Stimulated activated memory B cell treated with anti-CD40 and anti-IgM and Interleukin-4, amounts not matched to agents 10 μg/mL and 1 μg/mL and 100 μg/mL, for 72 hours (primary cell): ENCODE data around the gene SCN2A.

Experiments
- ATAC-seq: fragments of 150-1000 bp; cut with Tn5 transposase; 2 replicates; pipeline ENCODE4 v1.10.0; 2021
- H3K27ac Mint-ChIP-seq: one replicate; pipeline ENCODE4 v1.8.0; 2022; ENCODE audit warnings: mild to moderate bottlenecking, mixed read lengths
- H3K27me3 Mint-ChIP-seq: one replicate; pipeline ENCODE4 v1.8.0; 2022; ENCODE audit warnings: mixed read lengths
- H3K36me3 Mint-ChIP-seq: one replicate; pipeline ENCODE4 v1.8.0; 2022; ENCODE audit warnings: mixed read lengths
- H3K4me1 Mint-ChIP-seq: one replicate; pipeline ENCODE4 v1.8.0; 2022; ENCODE audit warnings: mixed read lengths
- H3K4me3 Mint-ChIP-seq: one replicate; pipeline ENCODE4 v1.8.0; 2022; ENCODE audit warnings: mild to moderate bottlenecking, moderate library complexity, mixed read lengths
- H3K9me3 Mint-ChIP-seq: one replicate; pipeline ENCODE4 v1.8.0; 2022; ENCODE audit warnings: mixed read lengths

Gene SCN2A

DNA sequence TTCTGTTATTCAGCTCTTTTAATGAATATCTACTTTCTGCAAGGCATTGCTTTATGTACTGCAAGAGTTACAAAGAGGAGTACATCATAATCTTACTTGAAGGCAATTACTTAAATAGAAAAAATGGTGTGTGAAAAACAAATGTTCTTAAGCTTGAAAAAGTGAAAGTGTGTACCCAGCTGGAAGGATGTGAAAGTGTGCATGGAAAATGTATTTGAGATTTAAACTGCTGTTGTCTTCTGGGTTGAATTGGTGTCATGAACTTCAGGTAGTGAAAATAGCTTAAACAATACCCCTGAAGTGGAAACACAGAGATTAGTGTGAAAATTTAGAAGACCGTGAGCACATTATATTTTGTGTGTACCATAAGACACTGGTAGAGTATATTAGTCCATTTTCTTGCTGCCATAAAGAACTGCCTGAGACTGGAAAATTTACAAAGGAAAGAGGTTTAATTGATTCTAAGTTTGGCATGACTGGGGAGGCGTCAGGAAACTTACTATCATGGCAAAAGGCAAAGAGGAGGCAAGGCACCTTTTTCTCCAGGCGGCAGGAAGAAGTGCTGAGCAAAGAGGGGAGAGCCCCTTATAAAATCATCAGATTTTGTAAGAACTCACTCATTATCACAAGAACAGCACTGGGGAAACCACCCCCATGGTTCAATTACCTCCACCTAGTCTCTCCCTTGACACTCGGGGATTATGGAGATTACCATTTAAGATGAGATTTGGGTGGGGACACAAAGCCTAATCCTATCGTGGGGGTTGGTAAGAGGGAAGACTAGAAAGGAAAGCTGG is 38.8 kb downstream of the SCN2A start:
- H3K27ac Mint-ChIP-seq: peak overlapping the region; percentile 71
- H3K4me3 Mint-ChIP-seq: peak overlapping the region; percentile 6

DNA sequence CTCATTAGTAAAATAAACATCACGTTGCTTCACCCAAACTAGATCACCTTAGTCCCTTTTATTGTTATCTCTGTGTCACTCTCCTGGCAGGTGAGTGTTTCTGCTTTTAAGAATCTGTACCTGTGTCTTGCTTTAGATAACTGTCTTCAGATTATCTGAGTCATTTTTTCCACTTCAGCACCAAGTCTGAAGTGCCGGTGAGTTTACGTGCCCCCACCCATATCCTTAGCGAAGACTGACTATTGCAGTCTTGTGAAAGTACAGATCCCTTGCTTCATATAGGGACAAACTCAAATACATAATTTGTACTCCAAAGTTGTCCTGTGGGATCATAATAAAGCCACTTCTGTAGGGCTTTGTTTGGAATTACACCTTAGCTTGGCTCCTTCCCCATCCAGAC is 41.1 kb downstream of the SCN2A start:
- no peak for ATAC-seq
- Mint-ChIP-seq H3K4me3 (no peak overlapping the region), H3K4me1 (peaks cover 18% of the 10 kb centered on the region), H3K36me3 (no peaks in the 10 kb centered on the region), H3K27ac (no peak overlapping the region), H3K27me3 (no peaks in the 10 kb centered on the region), H3K9me3 (peaks cover 8% of the 10 kb centered on the region)

More for the DNA sequence above, 38.8 kb downstream of the SCN2A start:
- Mint-ChIP-seq H3K36me3 (no peaks in the 10 kb centered on the region), H3K27me3 (no peaks in the 10 kb centered on the region), H3K9me3 (peaks cover 8% of the 10 kb centered on the region), H3K4me1 (peaks cover 18% of the 10 kb centered on the region)
- no peak for ATAC-seq

DNA sequence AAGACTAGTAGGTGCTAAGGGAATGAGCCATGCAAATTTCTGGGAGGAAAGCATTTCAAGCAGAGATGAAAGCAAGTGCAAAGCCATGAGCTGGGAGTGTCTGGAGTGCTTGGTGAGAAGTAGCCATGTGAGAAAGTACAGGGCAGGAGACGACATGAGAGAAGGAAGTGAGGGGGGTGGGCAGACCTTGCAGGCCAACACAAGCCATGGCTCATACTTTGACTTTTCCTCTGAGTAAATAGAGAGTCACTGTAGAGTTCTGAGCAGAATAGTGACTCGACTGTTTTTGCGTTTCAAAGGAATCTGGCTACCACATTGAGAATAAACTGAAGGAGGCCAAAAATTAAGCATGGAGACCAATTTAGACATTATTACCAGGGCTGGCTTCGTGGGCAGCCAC is 42.2 kb downstream of the SCN2A start:
- Mint-ChIP-seq H3K4me1 (peaks cover 18% of the 10 kb centered on the region), H3K36me3 (no peaks in the 10 kb centered on the region), H3K27me3 (no peaks in the 10 kb centered on the region), H3K27ac (no peak overlapping the region), H3K4me3 (no peak overlapping the region), H3K9me3 (peaks cover 8% of the 10 kb centered on the region)
- no peak for ATAC-seq

DNA sequence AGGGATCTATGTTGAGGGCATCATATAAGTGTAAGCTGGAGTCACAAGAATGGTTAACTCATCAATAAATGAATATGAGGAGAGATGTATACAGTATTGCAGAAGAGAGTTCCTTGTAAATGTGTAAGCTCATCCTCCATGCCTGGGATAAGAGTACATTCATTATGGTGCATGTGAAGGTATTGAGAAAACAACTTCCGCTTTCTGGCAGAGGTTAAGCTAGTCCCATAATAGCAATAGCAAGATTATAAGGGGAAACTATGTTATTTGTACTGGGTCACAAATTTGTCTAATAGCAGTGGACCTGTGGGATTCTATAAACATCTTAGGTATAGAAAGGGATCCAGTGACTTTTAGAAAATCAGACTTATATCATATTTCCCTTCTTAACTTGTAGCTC is 44.1 kb downstream of the SCN2A start:
- H3K36me3 Mint-ChIP-seq: no peaks in the 10 kb centered on the region
- peaks cover 5% of the 10 kb centered on the region for H3K9me3 Mint-ChIP-seq
- ATAC-seq: no peak
- H3K4me3 Mint-ChIP-seq: no peak overlapping the region
- no peaks in the 10 kb centered on the region for H3K27me3 Mint-ChIP-seq
- H3K4me1 Mint-ChIP-seq: peaks cover 9% of the 10 kb centered on the region
- no peak overlapping the region for H3K27ac Mint-ChIP-seq

DNA sequence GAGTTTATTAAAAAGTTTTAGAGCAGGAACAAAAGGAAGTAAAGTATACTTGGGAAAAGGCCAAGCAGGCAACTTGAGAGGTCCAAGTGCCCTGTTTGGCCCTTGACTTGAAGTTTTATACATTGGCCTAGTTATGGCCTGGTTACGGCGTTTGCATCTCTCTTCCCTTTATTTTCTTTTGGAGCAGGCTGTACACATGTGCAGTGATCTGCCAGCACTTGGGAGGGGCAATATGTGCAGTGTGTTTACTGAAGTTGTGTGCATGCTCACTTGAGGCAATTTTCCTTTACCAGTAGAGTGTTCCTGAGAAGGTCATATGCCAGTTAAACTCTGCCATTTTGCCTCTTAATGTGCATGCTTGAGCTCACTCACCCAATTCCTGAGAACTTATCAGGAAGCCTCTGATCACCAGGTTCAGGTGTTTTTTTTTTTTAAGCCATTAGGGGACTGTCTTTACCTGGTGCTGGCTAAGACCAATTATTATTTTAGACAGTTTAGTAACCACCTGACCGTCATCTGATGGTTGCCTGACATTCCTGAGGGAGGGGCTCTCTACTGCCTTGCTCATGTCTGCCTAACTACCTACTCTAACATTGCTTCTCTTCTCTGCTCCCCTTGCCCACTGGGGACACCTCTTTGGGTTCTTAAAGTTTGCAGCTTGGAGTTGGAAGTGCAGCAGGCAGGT is 48.0 kb downstream of the SCN2A start:
- no peak overlapping the region for H3K27ac Mint-ChIP-seq
- no peaks in the 10 kb centered on the region for H3K36me3 Mint-ChIP-seq
- no peaks in the 10 kb centered on the region for H3K9me3 Mint-ChIP-seq
- H3K27me3 Mint-ChIP-seq: peaks cover 10% of the 10 kb centered on the region
- ATAC-seq: peak; percentile 57
- no peak overlapping the region for H3K4me3 Mint-ChIP-seq
- H3K4me1 Mint-ChIP-seq: no peaks in the 10 kb centered on the region

DNA sequence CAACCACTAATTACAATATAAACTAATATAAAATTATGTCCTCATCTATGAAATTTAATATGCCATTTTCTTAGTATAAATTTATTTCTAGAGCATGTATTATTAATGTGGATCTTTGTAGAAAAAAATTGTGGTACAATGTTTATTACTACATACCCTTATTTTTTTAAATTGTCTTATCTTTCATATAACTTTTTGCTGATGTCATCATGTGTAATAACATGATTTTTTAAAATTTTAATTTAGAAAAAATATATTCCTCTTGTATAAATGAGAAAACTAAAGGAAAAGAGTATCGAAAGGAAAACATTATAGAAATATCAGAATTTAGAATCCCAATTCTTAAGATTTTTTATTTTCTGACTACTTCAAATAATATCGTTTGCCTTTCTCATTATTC is 49.9 kb downstream of the SCN2A start:
- no peaks in the 10 kb centered on the region for H3K36me3 Mint-ChIP-seq

DNA sequence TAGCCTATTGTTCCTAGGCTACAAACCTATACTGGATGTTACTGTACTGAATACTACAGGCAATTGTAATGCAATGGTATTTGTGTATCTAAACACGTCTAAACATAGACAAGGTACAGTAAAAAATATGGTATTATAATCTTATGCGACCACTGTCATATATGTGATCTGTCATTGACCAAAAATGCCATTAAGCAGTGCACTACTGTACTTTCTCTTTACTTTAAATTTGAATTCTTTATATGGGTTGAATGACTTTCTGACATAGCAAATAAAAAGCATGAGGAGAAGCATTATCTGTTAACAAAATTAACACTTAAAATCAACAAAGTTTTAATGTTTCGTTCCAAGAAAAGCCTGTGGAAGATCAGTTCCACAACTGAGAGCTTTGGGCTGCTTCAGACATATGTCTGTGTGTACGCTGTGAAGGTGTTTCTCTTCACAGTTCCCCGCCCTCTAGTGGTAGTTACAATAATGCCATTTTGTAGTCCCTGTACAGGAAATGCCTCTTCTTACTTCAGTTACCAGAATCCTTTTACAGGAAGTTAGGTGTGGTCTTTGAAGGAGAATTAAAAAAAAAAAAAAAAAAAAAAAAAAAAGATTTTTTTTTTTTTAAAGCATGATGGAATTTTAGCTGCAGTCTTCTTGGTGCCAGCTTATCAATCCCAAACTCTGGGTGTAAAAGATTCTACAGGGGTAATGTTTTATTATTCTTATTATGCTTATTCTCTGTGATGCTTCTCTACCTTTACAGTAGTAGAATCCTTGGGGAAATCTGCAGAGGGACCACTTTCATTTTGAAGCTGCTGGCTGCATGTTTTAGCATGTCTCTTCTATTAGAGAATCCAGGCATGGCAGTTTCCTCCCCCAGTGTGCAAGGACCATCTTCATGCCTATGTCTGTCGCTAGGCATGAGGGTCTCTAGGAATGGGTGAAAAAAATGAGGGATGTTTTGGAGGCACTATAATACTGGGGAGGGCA is 54.5 kb downstream of the SCN2A start:
- peaks cover 6% of the 10 kb centered on the region for H3K4me1 Mint-ChIP-seq
- peak; percentile 97 for ATAC-seq
- H3K9me3 Mint-ChIP-seq: no peaks in the 10 kb centered on the region
- peaks cover 10% of the 10 kb centered on the region for H3K27me3 Mint-ChIP-seq
- no peaks in the 10 kb centered on the region for H3K36me3 Mint-ChIP-seq
- peak overlapping the region; percentile 10 for H3K4me3 Mint-ChIP-seq
- no peak overlapping the region for H3K27ac Mint-ChIP-seq

More for the DNA sequence above, 49.9 kb downstream of the SCN2A start:
- no peaks in the 10 kb centered on the region for H3K9me3 Mint-ChIP-seq
- H3K4me1 Mint-ChIP-seq: peaks cover 3% of the 10 kb centered on the region
- ATAC-seq: no peak
- no peak overlapping the region for H3K27ac Mint-ChIP-seq
- no peak overlapping the region for H3K4me3 Mint-ChIP-seq
- peaks cover 10% of the 10 kb centered on the region for H3K27me3 Mint-ChIP-seq

DNA sequence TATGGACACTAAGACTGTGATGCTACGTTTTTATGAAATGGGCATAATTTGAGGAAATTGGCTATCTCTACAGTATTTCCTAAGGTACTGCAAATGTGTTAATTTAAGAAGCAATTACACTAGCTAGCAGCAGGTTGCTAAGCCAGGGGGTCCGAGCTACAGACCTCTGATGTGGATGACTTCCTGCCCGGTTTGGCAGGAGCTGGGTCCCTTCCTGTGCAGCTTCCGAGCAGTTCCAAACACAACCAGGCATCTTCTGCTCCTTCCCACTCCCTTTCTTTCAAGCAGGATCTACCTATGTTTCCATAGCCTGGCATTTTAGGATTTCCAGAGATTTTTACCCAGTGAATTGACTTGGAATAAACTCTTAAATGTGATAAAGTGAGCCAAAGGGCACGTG is 55.7 kb downstream of the SCN2A start:
- Mint-ChIP-seq H3K36me3 (no peaks in the 10 kb centered on the region), H3K4me3 (no peak overlapping the region), H3K9me3 (no peaks in the 10 kb centered on the region), H3K27me3 (peaks cover 10% of the 10 kb centered on the region), H3K27ac (no peak overlapping the region), H3K4me1 (peaks cover 6% of the 10 kb centered on the region)
- ATAC-seq: no peak

DNA sequence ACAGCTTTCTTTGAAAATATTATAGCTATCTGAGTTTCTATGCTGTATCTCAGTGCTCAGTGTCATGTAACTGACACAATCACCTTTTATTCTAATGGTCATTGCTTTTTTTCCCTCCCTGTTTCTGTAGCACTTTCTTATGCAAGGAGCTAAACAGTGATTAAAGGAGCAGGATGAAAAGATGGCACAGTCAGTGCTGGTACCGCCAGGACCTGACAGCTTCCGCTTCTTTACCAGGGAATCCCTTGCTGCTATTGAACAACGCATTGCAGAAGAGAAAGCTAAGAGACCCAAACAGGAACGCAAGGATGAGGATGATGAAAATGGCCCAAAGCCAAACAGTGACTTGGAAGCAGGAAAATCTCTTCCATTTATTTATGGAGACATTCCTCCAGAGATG is 56.4 kb downstream of the SCN2A start:
- Mint-ChIP-seq H3K36me3 (no peaks in the 10 kb centered on the region), H3K9me3 (no peaks in the 10 kb centered on the region), H3K4me1 (peaks cover 6% of the 10 kb centered on the region), H3K27me3 (peaks cover 10% of the 10 kb centered on the region), H3K27ac (no peak overlapping the region), H3K4me3 (no peak overlapping the region)
- ATAC-seq: no peak

DNA sequence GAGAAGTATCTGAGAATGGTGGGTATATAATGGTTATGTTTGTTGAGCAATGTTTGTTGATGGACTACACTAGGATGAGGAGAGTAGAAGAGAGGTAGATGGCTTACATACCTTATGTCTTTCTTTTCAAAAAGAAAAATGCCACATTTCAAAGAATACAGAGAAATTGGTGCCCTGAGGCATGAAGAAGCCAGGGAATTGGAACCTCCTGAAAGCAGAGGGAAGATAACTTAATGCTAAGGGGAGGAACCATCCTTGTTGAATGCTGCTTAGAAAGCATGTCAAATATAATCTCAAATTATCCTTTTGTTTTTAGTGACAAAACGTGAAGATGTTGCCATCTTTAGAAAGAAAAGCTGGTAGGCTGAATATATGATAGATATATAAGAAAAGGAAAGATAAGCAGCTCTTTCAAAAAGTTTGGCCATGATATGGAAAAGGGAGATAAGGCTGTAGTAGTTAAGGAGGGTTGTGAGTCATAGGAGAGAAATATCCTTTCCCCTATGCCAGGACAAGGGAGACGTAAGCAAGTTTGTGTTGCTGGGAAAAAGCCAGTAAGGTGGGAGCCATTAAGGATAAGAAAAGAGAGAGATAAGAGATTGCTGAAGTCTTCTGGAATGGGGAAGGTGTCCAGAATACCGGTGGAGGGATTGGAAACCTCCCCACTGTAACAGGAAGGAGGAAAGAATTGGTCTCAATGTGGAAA is 66.3 kb downstream of the SCN2A start:
- no peaks in the 10 kb centered on the region for H3K4me1 Mint-ChIP-seq
- H3K36me3 Mint-ChIP-seq: no peaks in the 10 kb centered on the region
- H3K27ac Mint-ChIP-seq: no peak overlapping the region
- no peaks in the 10 kb centered on the region for H3K27me3 Mint-ChIP-seq
- H3K9me3 Mint-ChIP-seq: no peaks in the 10 kb centered on the region
- no peak for ATAC-seq
- no peak overlapping the region for H3K4me3 Mint-ChIP-seq

DNA sequence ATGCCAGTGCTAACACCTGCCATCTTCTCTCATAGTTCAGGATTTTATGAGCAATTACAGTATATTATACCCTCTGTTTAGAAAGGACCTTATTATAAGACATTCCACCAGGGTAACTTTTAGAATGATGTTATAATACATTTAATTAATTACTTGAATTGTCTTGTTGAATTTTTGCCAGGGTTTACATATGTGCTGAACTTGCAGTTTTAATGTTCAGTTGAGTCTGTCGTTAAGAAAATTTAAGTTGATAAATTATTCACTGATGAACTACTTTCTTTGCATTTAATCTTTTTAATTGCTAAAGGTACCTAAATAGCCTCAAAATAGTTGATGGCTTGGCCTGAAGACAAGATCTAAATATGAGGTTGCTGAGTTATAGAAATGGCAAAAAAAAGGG is 68.1 kb downstream of the SCN2A start:
- no peak for ATAC-seq
- Mint-ChIP-seq H3K27ac (no peak overlapping the region), H3K4me3 (no peak overlapping the region), H3K27me3 (no peaks in the 10 kb centered on the region), H3K4me1 (no peaks in the 10 kb centered on the region), H3K36me3 (no peaks in the 10 kb centered on the region), H3K9me3 (no peaks in the 10 kb centered on the region)

DNA sequence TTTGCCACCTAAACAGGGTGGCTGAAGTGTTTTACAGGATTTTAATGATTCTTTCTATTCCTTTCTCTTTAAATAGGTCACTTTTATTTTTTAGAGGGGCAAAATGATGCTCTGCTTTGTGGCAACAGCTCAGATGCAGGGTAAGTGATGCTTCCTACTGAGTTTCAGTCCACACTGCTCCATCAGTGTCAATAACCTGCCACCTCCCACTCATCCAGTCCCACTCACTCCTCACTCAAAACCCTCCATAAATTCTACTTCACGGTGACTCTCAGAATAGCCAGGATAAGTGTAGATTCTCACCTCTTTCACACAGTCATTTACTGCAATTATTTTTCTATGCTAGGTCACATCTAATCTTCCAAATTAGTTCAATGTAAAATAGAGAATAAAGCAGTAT is 72.7 kb downstream of the SCN2A start:
- H3K9me3 Mint-ChIP-seq: no peaks in the 10 kb centered on the region
- H3K27me3 Mint-ChIP-seq: no peaks in the 10 kb centered on the region
- no peaks in the 10 kb centered on the region for H3K36me3 Mint-ChIP-seq
- no peak overlapping the region for H3K27ac Mint-ChIP-seq
- no peak for ATAC-seq
- H3K4me1 Mint-ChIP-seq: no peaks in the 10 kb centered on the region
- no peak overlapping the region for H3K4me3 Mint-ChIP-seq

DNA sequence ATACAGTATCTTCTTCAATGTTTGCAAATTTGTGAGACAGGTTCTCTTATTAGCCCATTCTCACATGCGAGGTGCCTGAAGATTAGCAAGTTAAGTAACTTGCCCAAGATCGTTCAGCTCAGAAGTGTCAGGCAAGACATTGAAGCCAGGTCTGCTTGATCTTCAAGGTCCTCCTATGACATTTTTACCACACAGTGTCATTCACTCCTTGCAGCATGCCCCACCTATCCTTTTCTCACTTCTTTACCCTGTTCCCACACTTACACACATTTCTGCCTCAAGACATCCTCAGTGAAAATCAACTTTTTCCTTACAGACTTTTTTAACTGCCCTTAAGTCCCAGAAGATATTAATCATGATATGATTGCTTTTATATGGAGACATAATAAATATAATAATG is 73.8 kb downstream of the SCN2A start:
- H3K9me3 Mint-ChIP-seq: no peaks in the 10 kb centered on the region
- no peak overlapping the region for H3K27ac Mint-ChIP-seq
- no peaks in the 10 kb centered on the region for H3K36me3 Mint-ChIP-seq
- no peak for ATAC-seq
- no peaks in the 10 kb centered on the region for H3K4me1 Mint-ChIP-seq
- no peaks in the 10 kb centered on the region for H3K27me3 Mint-ChIP-seq
- H3K4me3 Mint-ChIP-seq: no peak overlapping the region

DNA sequence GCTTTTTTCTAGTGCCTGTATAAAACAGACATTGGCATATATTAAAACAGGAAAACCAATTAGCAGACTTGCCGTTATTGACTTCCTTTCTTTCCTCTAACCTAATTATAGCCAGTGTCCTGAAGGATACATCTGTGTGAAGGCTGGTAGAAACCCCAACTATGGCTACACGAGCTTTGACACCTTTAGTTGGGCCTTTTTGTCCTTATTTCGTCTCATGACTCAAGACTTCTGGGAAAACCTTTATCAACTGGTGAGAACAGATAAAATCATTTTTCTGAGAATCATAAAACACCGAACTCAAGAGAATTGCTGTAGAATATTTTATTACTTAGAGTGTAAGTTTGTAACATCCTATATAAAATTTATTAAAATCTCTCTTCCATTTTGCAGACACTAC is 74.3 kb downstream of the SCN2A start:
- no peak for ATAC-seq
- no peaks in the 10 kb centered on the region for H3K27me3 Mint-ChIP-seq
- H3K4me3 Mint-ChIP-seq: no peak overlapping the region
- H3K4me1 Mint-ChIP-seq: no peaks in the 10 kb centered on the region
- H3K36me3 Mint-ChIP-seq: no peaks in the 10 kb centered on the region
- no peak overlapping the region for H3K27ac Mint-ChIP-seq
- no peaks in the 10 kb centered on the region for H3K9me3 Mint-ChIP-seq

DNA sequence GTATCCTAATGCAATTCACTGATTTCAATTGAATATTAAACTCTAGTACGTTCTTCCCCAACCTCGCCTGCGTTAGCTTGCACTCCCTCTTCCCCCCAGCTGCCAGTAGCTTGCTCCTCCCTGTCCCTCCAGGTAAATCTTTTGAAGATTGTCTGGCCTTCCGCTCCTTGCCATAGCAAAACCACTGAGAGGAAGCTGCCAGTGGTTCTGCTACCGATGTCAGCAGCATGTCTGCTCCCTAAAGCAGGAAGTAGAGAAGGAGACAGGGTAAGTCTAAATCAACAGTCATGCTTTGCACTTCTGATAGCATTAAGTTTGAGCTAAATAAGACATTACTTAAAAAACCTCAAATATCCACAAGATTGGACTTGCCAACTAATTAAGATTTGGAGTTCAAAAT is 89.1 kb downstream of the SCN2A start:
- Mint-ChIP-seq H3K27ac (no peak overlapping the region), H3K36me3 (no peaks in the 10 kb centered on the region)

More for the DNA sequence above, 89.1 kb downstream of the SCN2A start:
- Mint-ChIP-seq H3K4me3 (peak overlapping the region; percentile 27), H3K9me3 (no peaks in the 10 kb centered on the region), H3K4me1 (peaks cover 7% of the 10 kb centered on the region), H3K27me3 (peaks cover 2% of the 10 kb centered on the region)
- peak; percentile 55 for ATAC-seq
